HCT116 (cell line): ENCODE results near the gene KLHL6.

Experiments
- ELF1 ChIP-seq: IDR thresholded peaks from 2 replicates; pipeline ENCODE4 v1.6.1; 2012; ENCODE audit warnings: low read depth, borderline replicate concordance
- EZH2 ChIP-seq: fragments of 200-600 bp; sonication (generic); IDR thresholded peaks from 2 replicates; pipeline ENCODE4 v1.6.1; 2017; ENCODE audit warnings: antibody characterized with exemption, mixed run types
- EZH2phosphoT487 ChIP-seq: fragments of 200-600 bp; IDR thresholded peaks from 2 replicates; pipeline ENCODE4 v1.6.1; 2018; ENCODE audit warnings: antibody characterized with exemption, borderline replicate concordance
- POLR2A ChIP-seq: IDR thresholded peaks from 2 replicates; pipeline ENCODE4 v1.7.0; 2011; ENCODE audit warnings: borderline replicate concordance; ENCODE audit not compliant: insufficient read depth, insufficient read length; ENCODE audit errors: extremely low read depth
- POLR2AphosphoS5 ChIP-seq: IDR thresholded peaks from 2 replicates; pipeline ENCODE4 v1.6.1; 2011; ENCODE audit warnings: mild to moderate bottlenecking, low read depth, low read length, moderate library complexity
- RAD21 ChIP-seq: IDR thresholded peaks from 2 replicates; pipeline ENCODE4 v1.6.1; 2012; ENCODE audit warnings: low read depth, mild to moderate bottlenecking
- SIN3A ChIP-seq: IDR thresholded peaks from 2 replicates; pipeline ENCODE4 v1.6.1; 2012; ENCODE audit warnings: low read depth
- SP1 ChIP-seq: IDR thresholded peaks from 2 replicates; pipeline ENCODE4 v1.6.1; 2012; ENCODE audit warnings: low read depth
- YY1 ChIP-seq: IDR thresholded peaks from 2 replicates; pipeline ENCODE4 v1.6.1; 2011; ENCODE audit warnings: low read length, low read depth, moderate library complexity, mild to moderate bottlenecking; ENCODE audit not compliant: insufficient replicate concordance; ENCODE audit errors: extremely low read depth
- TF ChIP-seq, protein P1 (sequence below), 3 experiments: fragments of 200-600 bp in 1 of 3; sonication (generic) in 1 of 3; IDR thresholded peaks in 2 of 3; conservative IDR thresholded peaks in 1 of 3; 2 replicates each; pipeline ENCODE4 v1.5.1; 2012 to 2017; ENCODE audit warnings: low read depth in 2 of 3, low read length in 2 of 3, antibody characterized with exemption in 1 of 3, borderline replicate concordance in 1 of 3, control low read depth in 1 of 3, mild to moderate bottlenecking in 1 of 3, mixed read lengths in 1 of 3, mixed run types in 1 of 3, moderate library complexity in 1 of 3; ENCODE audit not compliant: insufficient read depth in 1 of 3
- TF ChIP-seq, protein P2 (sequence below): IDR thresholded peaks from 2 replicates; pipeline ENCODE4 v1.6.1; 2012

DNA sequence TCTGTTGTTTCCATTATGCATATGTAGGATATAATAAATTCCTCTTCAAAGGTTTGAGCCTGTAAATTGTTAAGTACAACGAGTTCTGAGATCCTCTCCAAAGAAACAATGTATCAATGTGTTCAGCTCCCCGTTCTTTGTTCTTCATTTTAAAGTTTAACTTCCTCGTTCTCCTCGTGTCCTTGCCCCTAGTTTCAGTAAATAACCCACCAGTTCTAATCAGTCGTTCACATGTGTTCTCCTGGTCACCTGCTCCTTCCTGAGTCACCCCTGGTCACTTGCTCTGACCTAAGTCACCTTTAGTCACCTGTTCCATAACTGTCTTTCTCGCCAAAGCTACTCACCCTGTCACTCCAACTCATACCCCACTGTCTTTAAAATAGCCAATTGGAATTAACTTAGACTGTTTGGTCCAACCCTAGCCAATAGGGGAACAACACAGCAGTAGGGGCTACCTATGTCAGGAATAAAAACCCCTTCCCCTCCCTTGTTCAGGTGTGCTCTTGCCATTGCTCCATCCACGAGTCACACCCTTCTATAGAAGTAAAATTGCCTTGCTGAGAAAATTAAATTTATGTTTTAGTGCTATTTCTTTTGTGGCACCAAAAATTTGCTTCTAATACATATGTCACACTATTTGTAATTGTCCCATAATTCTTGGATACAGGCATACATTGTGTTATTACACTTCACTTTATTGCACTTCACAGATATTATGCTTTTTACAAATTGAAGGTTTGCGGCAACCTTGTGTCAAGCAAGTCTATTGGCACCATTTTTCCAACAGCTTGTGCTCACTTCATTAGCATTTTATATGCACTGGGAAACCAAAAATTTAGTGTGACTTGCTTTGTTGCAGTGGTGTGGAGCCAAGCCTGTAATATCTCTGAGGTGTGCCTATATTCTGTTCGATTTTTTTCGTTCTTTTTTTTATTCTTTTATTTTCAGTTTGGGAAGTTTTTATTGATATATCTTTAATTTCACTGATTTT, 111.8 kb downstream of the KLHL6 start:
- TF ChIP-seq, protein P1, sequence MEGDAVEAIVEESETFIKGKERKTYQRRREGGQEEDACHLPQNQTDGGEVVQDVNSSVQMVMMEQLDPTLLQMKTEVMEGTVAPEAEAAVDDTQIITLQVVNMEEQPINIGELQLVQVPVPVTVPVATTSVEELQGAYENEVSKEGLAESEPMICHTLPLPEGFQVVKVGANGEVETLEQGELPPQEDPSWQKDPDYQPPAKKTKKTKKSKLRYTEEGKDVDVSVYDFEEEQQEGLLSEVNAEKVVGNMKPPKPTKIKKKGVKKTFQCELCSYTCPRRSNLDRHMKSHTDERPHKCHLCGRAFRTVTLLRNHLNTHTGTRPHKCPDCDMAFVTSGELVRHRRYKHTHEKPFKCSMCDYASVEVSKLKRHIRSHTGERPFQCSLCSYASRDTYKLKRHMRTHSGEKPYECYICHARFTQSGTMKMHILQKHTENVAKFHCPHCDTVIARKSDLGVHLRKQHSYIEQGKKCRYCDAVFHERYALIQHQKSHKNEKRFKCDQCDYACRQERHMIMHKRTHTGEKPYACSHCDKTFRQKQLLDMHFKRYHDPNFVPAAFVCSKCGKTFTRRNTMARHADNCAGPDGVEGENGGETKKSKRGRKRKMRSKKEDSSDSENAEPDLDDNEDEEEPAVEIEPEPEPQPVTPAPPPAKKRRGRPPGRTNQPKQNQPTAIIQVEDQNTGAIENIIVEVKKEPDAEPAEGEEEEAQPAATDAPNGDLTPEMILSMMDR (IDR thresholded peaks at IDR 0.05 in 2 of 3, conservative IDR thresholded peaks at IDR 0.05 in 1 of 3; ENCODE audit: borderline replicate concordance in 1 of 3, insufficient read depth in 1 of 3, low read depth in 2 of 3, low read length in 2 of 3) = no peak
- TF ChIP-seq EZH2phosphoT487 (no peak), POLR2A (no peak), SIN3A (no peak), SP1 (no peak), POLR2AphosphoS5 (no peak), EZH2 (no peak), RAD21 (no peak), YY1 (no peak), ELF1 (no peak)
- TF ChIP-seq, protein P2, sequence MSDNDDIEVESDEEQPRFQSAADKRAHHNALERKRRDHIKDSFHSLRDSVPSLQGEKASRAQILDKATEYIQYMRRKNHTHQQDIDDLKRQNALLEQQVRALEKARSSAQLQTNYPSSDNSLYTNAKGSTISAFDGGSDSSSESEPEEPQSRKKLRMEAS = no peak
